WTC11 (cell line): Measurements from ENCODE around the gene BUD31. TPM values are rescaled to one million over a fixed set of nuclear protein-coding genes. Genes with fewer than 3 reads are reported as not detected.

Experiments
- ATAC-seq: fragments of 200-7000 bp; cut with Tn5 transposase; 2 replicates; pipeline ENCODE4 v1.10.0; 2021; ENCODE audit warnings: mild to moderate bottlenecking, moderate library complexity
- CTCF ChIA-PET: fragments of 300-600 bp; sonication (Branson Sonifier 250); formaldehyde crosslinking; loops from one replicate; lab custom pipeline; 2021; ENCODE audit warnings: antibody characterized with exemption; lab: Charles Lee
- POLR2A ChIA-PET: fragments of 350-600 bp; sonication (Branson Sonifier 250); formaldehyde crosslinking; loops from one replicate; lab custom pipeline; 2021; ENCODE audit warnings: antibody characterized with exemption; lab: Charles Lee
- DNase-seq: peaks from one replicate; pipeline ENCODE4 v3.0.0; 2021; ENCODE audit warnings: low spot score
- H3K27ac Mint-ChIP-seq: 2 replicates; pipeline ENCODE4 v1.8.0; 2021; ENCODE audit warnings: mixed read lengths
- H3K27me3 Mint-ChIP-seq: 2 replicates; pipeline ENCODE4 v1.8.0; 2021; ENCODE audit warnings: low read depth, mild to moderate bottlenecking, moderate library complexity, mixed read lengths
- H3K36me3 Mint-ChIP-seq: 2 replicates; pipeline ENCODE4 v1.8.0; 2021; ENCODE audit warnings: mixed read lengths
- H3K4me1 Mint-ChIP-seq: 2 replicates; pipeline ENCODE4 v1.8.0; 2022; ENCODE audit warnings: mixed read lengths
- H3K4me3 Mint-ChIP-seq: 2 replicates; pipeline ENCODE4 v1.8.0; 2021; ENCODE audit warnings: mild to moderate bottlenecking, moderate library complexity, mixed read lengths
- H3K9me3 Mint-ChIP-seq: 2 replicates; pipeline ENCODE4 v1.8.0; 2021; ENCODE audit warnings: mixed read lengths
- AR ChIP-seq: fragments of 250-450 bp; sonication (Bioruptor Pico); IDR thresholded peaks from 2 replicates; pipeline ENCODE4 v1.9.0; 2021; ENCODE audit warnings: mild to moderate bottlenecking
- ATF2 ChIP-seq: sonication (generic); formaldehyde crosslinking; IDR thresholded peaks from 2 replicates; pipeline ENCODE4 v1.8.1; 2022; ENCODE audit warnings: low read depth, missing genetic modification reagents, borderline replicate concordance
- ATF3 ChIP-seq: sonication (generic); formaldehyde crosslinking; conservative IDR thresholded peaks from 2 replicates; pipeline ENCODE4 v1.8.1; 2022; ENCODE audit warnings: mild to moderate bottlenecking, missing genetic modification reagents
- ATF6 ChIP-seq: sonication (generic); formaldehyde crosslinking; IDR thresholded peaks from 2 replicates; pipeline ENCODE4 v1.8.1; 2023; ENCODE audit warnings: mild to moderate bottlenecking, missing genetic modification reagents
- E2F4 ChIP-seq: sonication (generic); formaldehyde crosslinking; IDR thresholded peaks from 2 replicates; pipeline ENCODE4 v1.8.1; 2022; ENCODE audit warnings: low read depth, mild to moderate bottlenecking, moderate library complexity, missing genetic modification reagents, borderline replicate concordance
- E2F5 ChIP-seq: sonication (generic); formaldehyde crosslinking; IDR thresholded peaks from 2 replicates; pipeline ENCODE4 v1.8.1; 2022; ENCODE audit warnings: mild to moderate bottlenecking, moderate library complexity, missing genetic modification reagents
- EMX1 ChIP-seq: fragments of 250-450 bp; sonication (Bioruptor Pico); IDR thresholded peaks from 2 replicates; pipeline ENCODE4 v1.8.0; 2021; ENCODE audit warnings: mild to moderate bottlenecking
- ESRRA ChIP-seq: sonication (generic); formaldehyde crosslinking; IDR thresholded peaks from 2 replicates; pipeline ENCODE4 v1.8.1; 2022; ENCODE audit warnings: mild to moderate bottlenecking, missing genetic modification reagents, borderline replicate concordance
- ETV6 ChIP-seq: sonication (generic); formaldehyde crosslinking; IDR thresholded peaks from 2 replicates; pipeline ENCODE4 v1.8.1; 2022; ENCODE audit warnings: mild to moderate bottlenecking, missing genetic modification reagents
- HMGA2 ChIP-seq: fragments of 250-450 bp; sonication (Bioruptor Pico); IDR thresholded peaks from 2 replicates; pipeline ENCODE4 v1.4.0; 2021; ENCODE audit warnings: mild to moderate bottlenecking, moderate library complexity
- HMGXB4 ChIP-seq: sonication (generic); formaldehyde crosslinking; IDR thresholded peaks from 2 replicates; pipeline ENCODE4 v1.8.1; 2023; ENCODE audit warnings: mild to moderate bottlenecking, moderate library complexity, missing genetic modification reagents
- IRF1 ChIP-seq: sonication (generic); formaldehyde crosslinking; IDR thresholded peaks from 2 replicates; pipeline ENCODE4 v1.8.0; 2023; ENCODE audit warnings: missing genetic modification reagents
- NFATC4 ChIP-seq: fragments of 250-450 bp; sonication (Bioruptor Pico); IDR thresholded peaks from 2 replicates; pipeline ENCODE4 v1.9.0; 2021; ENCODE audit warnings: mild to moderate bottlenecking
- NFYB ChIP-seq: sonication (generic); formaldehyde crosslinking; conservative IDR thresholded peaks from 2 replicates; pipeline ENCODE4 v1.8.0; 2022; ENCODE audit warnings: low read depth, missing genetic modification reagents
- RELA ChIP-seq: sonication (generic); formaldehyde crosslinking; IDR thresholded peaks from 2 replicates; pipeline ENCODE4 v1.8.1; 2022; ENCODE audit warnings: missing genetic modification reagents, mild to moderate bottlenecking, borderline replicate concordance
- TEAD4 ChIP-seq: sonication (generic); formaldehyde crosslinking; IDR thresholded peaks from 2 replicates; pipeline ENCODE4 v1.8.0; 2022; ENCODE audit warnings: mild to moderate bottlenecking, missing genetic modification reagents
- ZNF121 ChIP-seq: sonication (generic); formaldehyde crosslinking; IDR thresholded peaks from 2 replicates; pipeline ENCODE4 v1.8.0; 2023; ENCODE audit warnings: missing genetic modification reagents
- ZNF219 ChIP-seq: sonication (generic); formaldehyde crosslinking; IDR thresholded peaks from 2 replicates; pipeline ENCODE4 v1.8.0; 2023; ENCODE audit warnings: missing genetic modification reagents, mild to moderate bottlenecking, borderline replicate concordance
- ZNF396 ChIP-seq: fragments of 250-450 bp; sonication (Bioruptor Pico); IDR thresholded peaks from 2 replicates; pipeline ENCODE4 v1.8.0; 2021; ENCODE audit warnings: mild to moderate bottlenecking, moderate library complexity, borderline replicate concordance
- ZNF425 ChIP-seq: fragments of 250-450 bp; sonication (Bioruptor Pico); conservative IDR thresholded peaks from 2 replicates; pipeline ENCODE4 v1.9.0; 2021; ENCODE audit warnings: mild to moderate bottlenecking
- total RNA-seq: library from RNA; stranded (reverse); gene quantifications from 3 replicates; pipeline ENCODE4 v1.2.3, GENCODE V29; 2021

Gene BUD31
- total RNA-seq, 1 experiment from 2014 or later: 98.7 TPM

- peak; percentile 41; the same call in 1 of the 2 replicates for TF ChIP-seq ETV6 (CRISPR knock-in tag)
These were observed 33.5 kb upstream of the BUD31 start (continued) for GRCh38 chr7:99375070-99375807.

- ChIA-PET POLR2A (no interaction called here), CTCF (interaction anchor here (1.5 kb wide), 1 partner anchor 13 kb away, joined by 7 read pairs; no protein-coding TSS in a partner anchor)
- no peak for DNase-seq
- peaks cover 11% of the 10 kb centered on the region for H3K4me1 Mint-ChIP-seq
- TF ChIP-seq ATF2 (CRISPR knock-in tag) (no peak), ZNF121 (CRISPR knock-in tag) (no peak), ZNF219 (CRISPR knock-in tag) (no peak), IRF1 (CRISPR knock-in tag) (no peak), ATF6 (no peak), RELA (no peak), NFATC4 (no peak), E2F4 (CRISPR knock-in tag) (no peak), EMX1 (CRISPR knock-in tag) (no peak), ESRRA (CRISPR knock-in tag) (no peak), HMGXB4 (CRISPR knock-in tag) (no peak), ZNF396 (CRISPR knock-in tag) (no peak), TEAD4 (CRISPR knock-in tag) (no peak), AR (no peak), ATF3 (CRISPR knock-in tag) (no peak), ZNF425 (CRISPR knock-in tag) (no peak), HMGA2 (CRISPR knock-in tag) (no peak), NFYB (CRISPR knock-in tag) (no peak), E2F5 (CRISPR knock-in tag) (no peak)
- TF ChIP-seq, all 79 proteins: peak for 0
- Mint-ChIP-seq H3K9me3 (no peaks in the 10 kb centered on the region), H3K4me3 (no peak overlapping the region), H3K27ac (peak overlapping the region; percentile 37), H3K36me3 (peaks cover 14% of the 10 kb centered on the region), H3K27me3 (no peaks in the 10 kb centered on the region)
- ATAC-seq: no peak
These were observed 29.7 kb upstream of the BUD31 start for GRCh38 chr7:99379043-99379577.
